Tibial artery (tissue), 4 donors: Measurements from ENCODE around the gene CHRM4.

ENCODE experiments used
- DNase-seq, 2 donors: peaks; one replicate each; pipeline ENCODE4 v3.0.0-alpha.2; 2019
- H3K27ac ChIP-seq, 2 donors: fragments of 200-600 bp; sonication (generic) in 1 of 2; 1 replicate in 1 of 2; 2 replicates in 1 of 2; pipeline ENCODE4 v1.5.1; 2018 to 2019; ENCODE audit warnings: mild to moderate bottlenecking in 1 of 2
- H3K27me3 ChIP-seq, 2 donors: fragments of 200-600 bp; sonication (generic) in 1 of 2; one replicate each; pipeline versions ENCODE4 v1.5.1 to v1.6.0; 2016 to 2019
- H3K36me3 ChIP-seq, 3 donors: fragments of 200-600 bp; sonication (generic) in 2 of 3; one replicate each; pipeline ENCODE4 v1.5.1; 2016 to 2019; ENCODE audit warnings: mild to moderate bottlenecking in 2 of 3
- H3K4me1 ChIP-seq, 4 donors: fragments of 200-600 bp; sonication (generic) in 2 of 4; 1 replicate in 3 of 4; 2 replicates in 1 of 4; pipeline ENCODE4 v1.5.1; 2016 to 2019
- H3K4me3 ChIP-seq, 2 donors: fragments of 200-600 bp; sonication (generic) in 1 of 2; 1 replicate in 1 of 2; 2 replicates in 1 of 2; pipeline ENCODE4 v1.5.1; 2018 to 2019; ENCODE audit warnings: mild to moderate bottlenecking in 2 of 2
- H3K9me3 ChIP-seq, 3 donors: fragments of 200-600 bp; sonication (generic) in 1 of 3; one replicate each; pipeline ENCODE4 v1.5.1; 2016 to 2019
- CTCF ChIP-seq, 2 experiments: fragments of 200-600 bp in 1 of 2; fragments of 450-650 bp in 1 of 2; IDR thresholded peaks; one replicate each; pipeline ENCODE4 v1.5.1; 2017 to 2019; ENCODE audit warnings: antibody characterized with exemption in 2 of 2, mild to moderate bottlenecking in 1 of 2, moderate library complexity in 1 of 2
- intact Hi-C: fragments of 100-400 bp; cut with DNase I; formaldehyde crosslinking; loops from one replicate; pipeline ENCODE4 v1.15.0; 2023; ENCODE audit warnings: low total_unique reads

CHRM4 gene

GRCh38 chr11:46391578-46392420, at the start of gene CHRM4:
Gene CHRM4 (minus strand): TSS chr11:46391776. CDS start chr11:46386557, 5,219 bp downstream.
- Histone ChIP-seq H3K4me3 (peak within 1 kb of the TSS; percentile 9 to 30), H3K36me3 (peaks cover 0 to 13% (median 5%) of the 10 kb centered on the region in 3 donors), H3K4me1 (peaks cover 7 to 43% (median 35%) of the 10 kb centered on the region in 4 donors), H3K27me3 (peaks cover 3 to 57% of the 10 kb centered on the region in 2 donors), H3K9me3 (no peaks in the 10 kb centered on the region), H3K27ac (no peak within 1 kb of the TSS)
- peak in 1 of 2 donors; percentile 62 for DNase-seq
- TF ChIP-seq CTCF (IDR thresholded peaks at IDR 0.05): no peak
- intact Hi-C loops: loop anchor here (10.0 kb wide), 2 partner anchors 143 to 223 kb away; partner anchors contain the start of genes ATG13 and HARBI1

GRCh38 chr11:46438211-46438610, 46.6 kb upstream of the CHRM4 start:
- DNase-seq: no peak
- Histone ChIP-seq H3K4me1 (no peaks in the 10 kb centered on the region), H3K9me3 (no peaks in the 10 kb centered on the region), H3K36me3 (peaks cover 23 to 44% (median 43%) of the 10 kb centered on the region in 3 donors), H3K4me3 (no peak overlapping the region), H3K27me3 (no peaks in the 10 kb centered on the region), H3K27ac (no peak overlapping the region)
- no peak for TF ChIP-seq CTCF (IDR thresholded peaks at IDR 0.05)
- intact Hi-C loops: no loop called here

- H3K4me3 ChIP-seq: no peak overlapping the region
- no peak for TF ChIP-seq CTCF (IDR thresholded peaks at IDR 0.05)
- peaks cover 25 to 44% (median 42%) of the 10 kb centered on the region in 3 donors for H3K36me3 ChIP-seq
Measured at GRCh38 chr11:46437122-46437689, 45.6 kb upstream of the CHRM4 start.

DNA sequence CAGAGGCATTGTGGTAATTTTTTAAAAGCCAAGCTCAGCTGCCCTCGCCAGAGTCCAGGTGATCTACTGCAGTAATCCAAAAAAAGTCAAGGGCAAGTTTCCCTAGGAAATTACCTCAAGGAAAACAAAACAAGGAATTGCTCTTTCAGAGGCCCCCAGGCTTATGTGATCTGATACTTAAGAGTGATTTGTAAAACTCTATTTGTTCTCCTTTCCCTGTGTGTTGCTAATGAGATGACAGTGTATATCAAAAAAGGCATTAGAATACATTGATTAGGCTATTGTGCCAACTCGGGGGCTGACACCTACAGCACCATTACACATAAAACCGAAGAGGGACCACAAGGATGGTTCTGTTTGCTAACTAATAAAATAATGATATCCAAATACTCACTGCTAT, 44.5 kb upstream of the CHRM4 start:
- H3K27ac ChIP-seq: no peak overlapping the region
- peaks cover 34 to 42% (median 36%) of the 10 kb centered on the region in 3 donors for H3K36me3 ChIP-seq
- H3K9me3 ChIP-seq: no peaks in the 10 kb centered on the region
- H3K27me3 ChIP-seq: no peaks in the 10 kb centered on the region
- H3K4me1 ChIP-seq: no peaks in the 10 kb centered on the region
- no peak overlapping the region for H3K4me3 ChIP-seq
- no peak for TF ChIP-seq CTCF (IDR thresholded peaks at IDR 0.05)
- DNase-seq: no peak
- intact Hi-C loops: no loop called here

More at GRCh38 chr11:46437122-46437689, 45.6 kb upstream of the CHRM4 start:
- no peak overlapping the region for H3K27ac ChIP-seq
- intact Hi-C loops: no loop called here
- no peaks in the 10 kb centered on the region for H3K27me3 ChIP-seq
- no peaks in the 10 kb centered on the region for H3K9me3 ChIP-seq
- H3K4me1 ChIP-seq: no peaks in the 10 kb centered on the region
- DNase-seq: no peak

DNA sequence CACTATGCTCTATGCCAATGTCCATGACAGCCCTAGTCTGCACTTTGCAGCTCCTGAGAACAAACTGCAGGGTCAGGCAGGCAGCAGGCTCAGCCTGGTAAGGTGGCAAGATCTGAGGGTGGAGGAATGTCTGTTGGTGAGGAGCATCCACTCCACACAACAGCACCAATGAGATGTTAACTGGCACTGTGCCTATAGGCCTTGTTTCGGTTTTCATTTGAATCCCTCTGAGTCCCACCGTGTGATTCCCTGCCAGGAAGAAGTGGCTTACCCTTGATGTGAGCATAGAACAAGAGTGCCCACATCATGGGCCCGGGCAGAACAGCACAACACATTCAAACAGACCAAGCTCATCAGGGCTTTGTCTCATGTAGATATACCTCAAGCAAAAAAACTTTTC, 44.1 kb upstream of the CHRM4 start:
- no peaks in the 10 kb centered on the region for H3K9me3 ChIP-seq
- DNase-seq: no peak
- H3K4me1 ChIP-seq: no peaks in the 10 kb centered on the region
- peaks cover 36 to 44% (median 39%) of the 10 kb centered on the region in 3 donors for H3K36me3 ChIP-seq
- intact Hi-C loops: no loop called here
- TF ChIP-seq CTCF (IDR thresholded peaks at IDR 0.05): no peak
- no peaks in the 10 kb centered on the region for H3K27me3 ChIP-seq
- H3K4me3 ChIP-seq: no peak overlapping the region
- H3K27ac ChIP-seq: no peak overlapping the region
